IPS-15b (cell line): Measurements from ENCODE around the gene CCDC9.
"Not testable (repeated sequence)": the region's sequence is repeated elsewhere in the genome, so short reads cannot be mapped to it uniquely, and the experiment has no call there.

Source experiments
- H3K27me3 ChIP-seq: one replicate; pipeline ENCODE4 v1.6.1; 2013; ENCODE audit warnings: low read length; ENCODE audit not compliant: control insufficient read depth, insufficient read depth
- H3K36me3 ChIP-seq: one replicate; pipeline ENCODE4 v1.6.1; 2013; ENCODE audit warnings: low read length; ENCODE audit not compliant: control insufficient read depth, insufficient read depth
- H3K4me1 ChIP-seq: one replicate; pipeline ENCODE4 v1.6.1; 2013; ENCODE audit warnings: mild to moderate bottlenecking, low read length; ENCODE audit not compliant: control insufficient read depth, insufficient read depth
- H3K4me3 ChIP-seq: one replicate; pipeline ENCODE4 v1.5.1; 2013; ENCODE audit warnings: low read depth, low read length
- H3K9ac ChIP-seq: one replicate; pipeline ENCODE4 v1.6.1; 2013; ENCODE audit warnings: low read depth, mild to moderate bottlenecking, low read length
- H3K9me3 ChIP-seq: one replicate; pipeline ENCODE4 v1.6.1; 2013; ENCODE audit warnings: mild to moderate bottlenecking, low read length; ENCODE audit not compliant: control insufficient read depth, insufficient read depth

CCDC9 gene

GRCh38 chr19:47240556-47240955 is 15.8 kb upstream of the CCDC9 start:
- Histone ChIP-seq H3K27me3 (peaks cover 37% of the 10 kb centered on the region), H3K4me1 (peaks cover 6% of the 10 kb centered on the region), H3K9me3 (no peaks in the 10 kb centered on the region), H3K9ac (no peak overlapping the region), H3K4me3 (peak overlapping the region; percentile 52), H3K36me3 (no peaks in the 10 kb centered on the region)

- Histone ChIP-seq H3K27me3 (peaks cover 37% of the 10 kb centered on the region), H3K4me3 (peak overlapping the region; percentile 52), H3K4me1 (peaks cover 6% of the 10 kb centered on the region), H3K36me3 (no peaks in the 10 kb centered on the region), H3K9ac (no peak overlapping the region), H3K9me3 (no peaks in the 10 kb centered on the region)
Observed at GRCh38 chr19:47240996-47241918, 15.1 kb upstream of the CCDC9 start.

GRCh38 chr19:47241919-47242577 is 14.3 kb upstream of the CCDC9 start:
- H3K9ac ChIP-seq, result no peak overlapping the region

GRCh38 chr19:47243364-47243775 is 13.0 kb upstream of the CCDC9 start:
- Histone ChIP-seq H3K9ac (no peak overlapping the region), H3K4me3 (peak overlapping the region; percentile 55), H3K9me3 (no peaks in the 10 kb centered on the region), H3K4me1 (peaks cover 6% of the 10 kb centered on the region), H3K36me3 (no peaks in the 10 kb centered on the region), H3K27me3 (peaks cover 37% of the 10 kb centered on the region)

More at GRCh38 chr19:47241919-47242577, 14.3 kb upstream of the CCDC9 start:
- no peaks in the 10 kb centered on the region for H3K9me3 ChIP-seq
- no peaks in the 10 kb centered on the region for H3K36me3 ChIP-seq
- no peak overlapping the region for H3K4me3 ChIP-seq
- peaks cover 6% of the 10 kb centered on the region for H3K4me1 ChIP-seq
- peaks cover 37% of the 10 kb centered on the region for H3K27me3 ChIP-seq

GRCh38 chr19:47243776-47244547 is 12.4 kb upstream of the CCDC9 start:
- peaks cover 33% of the 10 kb centered on the region for H3K27me3 ChIP-seq
- no peak overlapping the region for H3K9ac ChIP-seq
- no peaks in the 10 kb centered on the region for H3K9me3 ChIP-seq
- H3K4me3 ChIP-seq, result peak overlapping the region; percentile 55
- peaks cover 6% of the 10 kb centered on the region for H3K4me1 ChIP-seq
- H3K36me3 ChIP-seq, result no peaks in the 10 kb centered on the region

GRCh38 chr19:47247308-47247990 is 8.9 kb upstream of the CCDC9 start:
- H3K9me3 ChIP-seq, result no peaks in the 10 kb centered on the region
- H3K4me3 ChIP-seq, result no peak overlapping the region
- no peaks in the 10 kb centered on the region for H3K36me3 ChIP-seq

GRCh38 chr19:47253016-47253415 is 3.3 kb upstream of the CCDC9 start:
- H3K4me3 ChIP-seq, H3K27me3 ChIP-seq, H3K9ac ChIP-seq, H3K4me1 ChIP-seq, H3K9me3 ChIP-seq, H3K36me3 ChIP-seq: not testable (repeated sequence)

More at GRCh38 chr19:47247308-47247990, 8.9 kb upstream of the CCDC9 start:
- H3K27me3 ChIP-seq, result peaks cover 8% of the 10 kb centered on the region
- H3K9ac ChIP-seq, result no peak overlapping the region
- peaks cover 2% of the 10 kb centered on the region for H3K4me1 ChIP-seq

- Histone ChIP-seq H3K36me3 (no peaks in the 10 kb centered on the region), H3K9me3 (no peaks in the 10 kb centered on the region), H3K27me3 (no peaks in the 10 kb centered on the region), H3K4me1 (peaks cover 4% of the 10 kb centered on the region), H3K9ac (no peak overlapping the region), H3K4me3 (no peak overlapping the region)
Observed at GRCh38 chr19:47253467-47253881, 2.9 kb upstream of the CCDC9 start.

GRCh38 chr19:47253970-47254369 is 2.4 kb upstream of the CCDC9 start:
- Histone ChIP-seq H3K36me3 (peaks cover 3% of the 10 kb centered on the region), H3K4me3 (no peak overlapping the region)

GRCh38 chr19:47256693-47257410 is 527 bp downstream of the CCDC9 start:
- Histone ChIP-seq H3K27me3 (no peaks in the 10 kb centered on the region), H3K4me3 (peak overlapping the region; percentile 91), H3K36me3 (peaks cover 25% of the 10 kb centered on the region), H3K9me3 (no peaks in the 10 kb centered on the region), H3K4me1 (peaks cover 4% of the 10 kb centered on the region), H3K9ac (no peak overlapping the region)

More at GRCh38 chr19:47253970-47254369, 2.4 kb upstream of the CCDC9 start:
- no peaks in the 10 kb centered on the region for H3K27me3 ChIP-seq
- H3K4me1 ChIP-seq, result peaks cover 4% of the 10 kb centered on the region
- H3K9ac ChIP-seq, result no peak overlapping the region
- no peaks in the 10 kb centered on the region for H3K9me3 ChIP-seq
